ENCODE results near the gene LPA.

- TF ChIP-seq POLR2A (IDR thresholded peaks at IDR 0.05) (no peak), CTCF (IDR thresholded peaks at IDR 0.05) (no peak)
These were observed 80.3 kb downstream of the LPA start for GRCh38 chr6:160583794-160584193.

Measured in body of pancreas (tissue), 4 donors.